ENCODE results near the gene CABP2.

CABP2 gene

GRCh38 chr11:67503119-67504004, 19.9 kb downstream of the CABP2 start:
- no peak for TF ChIP-seq ZFP30 (CRISPR knock-in tag; IDR thresholded peaks at IDR 0.05)
- TF ChIP-seq ARNTL (CRISPR knock-in tag; IDR thresholded peaks at IDR 0.05; ENCODE audit: borderline replicate concordance, low read depth), result no peak
- no peak for TF ChIP-seq ZC3H10 (CRISPR knock-in tag; IDR thresholded peaks at IDR 0.05)
- TF ChIP-seq ZNF8 (CRISPR knock-in tag; IDR thresholded peaks at IDR 0.05), result no peak
- TF ChIP-seq ESRRG (CRISPR knock-in tag; IDR thresholded peaks at IDR 0.05), result no peak
- TF ChIP-seq PPARA (CRISPR knock-in tag; IDR thresholded peaks at IDR 0.05; ENCODE audit: borderline replicate concordance), result no peak
- TF ChIP-seq ISL1 (CRISPR knock-in tag; IDR thresholded peaks at IDR 0.05), result no peak
- TF ChIP-seq OSR1 (CRISPR knock-in tag; IDR thresholded peaks at IDR 0.05), result no peak
- ATAC-seq, result no peak

GRCh38 chr11:67502328-67502979, 20.8 kb downstream of the CABP2 start:
- no peak for ATAC-seq
- TF ChIP-seq POU6F1 (CRISPR knock-in tag; IDR thresholded peaks at IDR 0.05; ENCODE audit: borderline replicate concordance, low read depth), result no peak
- no peak for TF ChIP-seq BACH2 (CRISPR knock-in tag; IDR thresholded peaks at IDR 0.05; ENCODE audit: borderline replicate concordance)
- no peak for TF ChIP-seq ZFP3 (CRISPR knock-in tag; IDR thresholded peaks at IDR 0.05)
- no peak for TF ChIP-seq ZNF70 (CRISPR knock-in tag; IDR thresholded peaks at IDR 0.05)

- no peak for TF ChIP-seq ISL1 (CRISPR knock-in tag; IDR thresholded peaks at IDR 0.05)
- no peak for TF ChIP-seq ZNF70 (CRISPR knock-in tag; IDR thresholded peaks at IDR 0.05)
- TF ChIP-seq SNAI2 (CRISPR knock-in tag; IDR thresholded peaks at IDR 0.05), result no peak
- no peak for TF ChIP-seq CREB5 (CRISPR knock-in tag; IDR thresholded peaks at IDR 0.05; ENCODE audit: low read depth)
- TF ChIP-seq ZNF8 (CRISPR knock-in tag; IDR thresholded peaks at IDR 0.05), result no peak
- no peak for TF ChIP-seq POU6F1 (CRISPR knock-in tag; IDR thresholded peaks at IDR 0.05; ENCODE audit: borderline replicate concordance, low read depth)
- no peak for TF ChIP-seq TSHZ2 (CRISPR knock-in tag; IDR thresholded peaks at IDR 0.05)
- no peak for TF ChIP-seq ZNF565 (CRISPR knock-in tag; conservative IDR thresholded peaks at IDR 0.05; ENCODE audit: low read depth)
- TF ChIP-seq TCF4 (CRISPR knock-in tag; IDR thresholded peaks at IDR 0.05; ENCODE audit: borderline replicate concordance), result no peak
- no peak for TF ChIP-seq CSDC2 (CRISPR knock-in tag; IDR thresholded peaks at IDR 0.05)
- no peak for TF ChIP-seq ZFP30 (CRISPR knock-in tag; IDR thresholded peaks at IDR 0.05)
- no peak for TF ChIP-seq ESRRG (CRISPR knock-in tag; IDR thresholded peaks at IDR 0.05)
- ATAC-seq, result no peak
These were observed 21.4 kb downstream of the CABP2 start for GRCh38 chr11:67501854-67502253.
